NCI-H128 (cell line): ENCODE data around the gene CRYBG1.
"Not testable (repeated sequence)": the region's sequence is repeated elsewhere in the genome, so short reads cannot be mapped to it uniquely, and the experiment has no call there.

ENCODE experiments used
- DNase-seq: peaks from one replicate; lab custom pipeline; 2025; ENCODE audit not compliant: unreplicated experiment; lab: John Stamatoyannopoulos, UW

Gene CRYBG1

GRCh38 chr6:106540907-106541306, 180.4 kb downstream of the CRYBG1 start:
- no peak for DNase-seq

GRCh38 chr6:106546261-106546690, 185.8 kb downstream of the CRYBG1 start:
- no peak for DNase-seq

GRCh38 chr6:106546691-106547414, 186.3 kb downstream of the CRYBG1 start:
- no peak for DNase-seq

GRCh38 chr6:106547601-106548453, 187.3 kb downstream of the CRYBG1 start:
- DNase-seq = no peak

GRCh38 chr6:106548926-106549455, 188.5 kb downstream of the CRYBG1 start:
- DNase-seq = not testable (repeated sequence)

- DNase-seq = no peak
Observed at GRCh38 chr6:106549521-106549920, 189.0 kb downstream of the CRYBG1 start.

- DNase-seq = no peak
Observed at GRCh38 chr6:106551155-106551554, 190.6 kb downstream of the CRYBG1 start.

GRCh38 chr6:106553440-106553839, 192.9 kb downstream of the CRYBG1 start:
- no peak for DNase-seq

GRCh38 chr6:106555767-106556166, 195.2 kb downstream of the CRYBG1 start:
- no peak for DNase-seq

- no peak for DNase-seq
Observed at GRCh38 chr6:106556368-106556960, 195.9 kb downstream of the CRYBG1 start.

- DNase-seq = no peak
Observed at GRCh38 chr6:106557837-106558236, 197.3 kb downstream of the CRYBG1 start.

- DNase-seq = no peak
Observed at GRCh38 chr6:106558364-106558763, 197.8 kb downstream of the CRYBG1 start.

- DNase-seq = not testable (repeated sequence)
Observed at GRCh38 chr6:106559659-106560058, 199.1 kb downstream of the CRYBG1 start.

GRCh38 chr6:106560996-106561685, 200.6 kb downstream of the CRYBG1 start:
- no peak for DNase-seq

GRCh38 chr6:106561686-106562405, 201.3 kb downstream of the CRYBG1 start:
- DNase-seq = no peak

GRCh38 chr6:106563614-106564013, 203.1 kb downstream of the CRYBG1 start:
- DNase-seq = no peak

GRCh38 chr6:106564476-106564875, 204.0 kb downstream of the CRYBG1 start:
- no peak for DNase-seq

- no peak for DNase-seq
Observed at GRCh38 chr6:106568530-106568929, 208.0 kb downstream of the CRYBG1 start.

- no peak for DNase-seq
Observed at GRCh38 chr6:106569428-106569827, 208.9 kb downstream of the CRYBG1 start.

- DNase-seq = no peak
Observed at GRCh38 chr6:106572436-106572835, 211.9 kb downstream of the CRYBG1 start.
